ENCODE results near the gene YPEL1.

GRCh38 chr22:21736948-21737347 is 1.4 kb upstream of the YPEL1 start:
- no peak for TF ChIP-seq CTCF (IDR thresholded peaks at IDR 0.05 in 2 of 3, conservative IDR thresholded peaks at IDR 0.05 in 1 of 3; ENCODE audit: borderline replicate concordance in 1 of 3, insufficient read depth in 1 of 3, low read depth in 2 of 3, low read length in 2 of 3)
- TF ChIP-seq ZNF274 (IDR thresholded peaks at IDR 0.05; ENCODE audit: low read depth, low read length), result no peak
